Karpas-422 (cell line): Measurements from ENCODE around the gene GLOD4. TPM values are rescaled to one million over a fixed set of nuclear protein-coding genes. Genes with fewer than 3 reads are reported as not detected.
"Not testable (repeated sequence)": the region's sequence is repeated elsewhere in the genome, so short reads cannot be mapped to it uniquely, and the experiment has no call there.

Experiments used
- DNase-seq: peaks from one replicate; pipeline ENCODE4 v3.0.0-alpha.2; 2015
- H2AFZ ChIP-seq: fragments of 200-600 bp; sonication (generic); 2 replicates; pipeline ENCODE4 v1.6.1; 2014; ENCODE audit warnings: antibody characterized with exemption, low read length, mixed read lengths
- H3K27ac ChIP-seq: fragments of 200-600 bp; sonication (generic); 2 replicates; pipeline ENCODE4 v1.5.1; 2014; ENCODE audit warnings: mild to moderate bottlenecking, low read length, moderate library complexity
- H3K27me3 ChIP-seq: fragments of 200-600 bp; sonication (generic); 2 replicates; pipeline ENCODE4 v1.6.1; 2014; ENCODE audit warnings: low read length, mixed read lengths
- H3K36me3 ChIP-seq: fragments of 200-600 bp; sonication (generic); 2 replicates; pipeline ENCODE4 v1.6.1; 2014; ENCODE audit warnings: low read length, mixed read lengths; ENCODE audit not compliant: insufficient read depth
- H3K4me1 ChIP-seq: fragments of 200-600 bp; sonication (generic); 2 replicates; pipeline ENCODE4 v1.6.1; 2014; ENCODE audit warnings: mild to moderate bottlenecking, low read length, mixed read lengths
- H3K4me2 ChIP-seq: fragments of 200-600 bp; sonication (generic); 2 replicates; pipeline ENCODE4 v1.6.1; 2014; ENCODE audit warnings: low read length, low read depth, mild to moderate bottlenecking; ENCODE audit not compliant: poor library complexity, severe bottlenecking
- H3K4me3 ChIP-seq: fragments of 200-600 bp; sonication (generic); 2 replicates; pipeline ENCODE4 v1.5.1; 2014; ENCODE audit warnings: mild to moderate bottlenecking, antibody characterized with exemption, low read length, mixed read lengths
- H3K79me2 ChIP-seq: fragments of 200-600 bp; sonication (generic); 2 replicates; pipeline ENCODE4 v1.6.1; 2014; ENCODE audit warnings: mild to moderate bottlenecking, low read length, mixed read lengths
- H3K9ac ChIP-seq: fragments of 200-600 bp; sonication (generic); 2 replicates; pipeline ENCODE4 v1.6.0; 2014; ENCODE audit warnings: low read length
- H3K9me2 ChIP-seq: fragments of 200-600 bp; sonication (generic), shearing (Covaris generic); replicated peaks from 2 replicates; pipeline ENCODE4 v1.6.0; 2014; ENCODE audit warnings: mild to moderate bottlenecking, low read length, moderate library complexity; ENCODE audit not compliant: insufficient read depth
- H3K9me3 ChIP-seq: fragments of 300-700, 200-600 bp; sonication (generic); 2 replicates; pipeline ENCODE4 v1.6.1; 2014; ENCODE audit warnings: low read length, mixed read lengths
- H4K20me1 ChIP-seq: fragments of 200-600 bp; sonication (generic); 2 replicates; pipeline ENCODE4 v1.6.1; 2014; ENCODE audit warnings: mild to moderate bottlenecking, antibody characterized with exemption, low read length, low read depth; ENCODE audit not compliant: insufficient read depth
- total RNA-seq: library from RNA; depleted of rRNA; stranded (reverse); fragments of >200 nt; shearing (Covaris generic); gene quantifications from 2 replicates; pipeline ENCODE4 v1.2.3, GENCODE V29; 2014; ENCODE audit warnings: low replicate concordance

Gene GLOD4
- total RNA-seq, 1 experiment from 2014 or later = 46.2 TPM

DNA sequence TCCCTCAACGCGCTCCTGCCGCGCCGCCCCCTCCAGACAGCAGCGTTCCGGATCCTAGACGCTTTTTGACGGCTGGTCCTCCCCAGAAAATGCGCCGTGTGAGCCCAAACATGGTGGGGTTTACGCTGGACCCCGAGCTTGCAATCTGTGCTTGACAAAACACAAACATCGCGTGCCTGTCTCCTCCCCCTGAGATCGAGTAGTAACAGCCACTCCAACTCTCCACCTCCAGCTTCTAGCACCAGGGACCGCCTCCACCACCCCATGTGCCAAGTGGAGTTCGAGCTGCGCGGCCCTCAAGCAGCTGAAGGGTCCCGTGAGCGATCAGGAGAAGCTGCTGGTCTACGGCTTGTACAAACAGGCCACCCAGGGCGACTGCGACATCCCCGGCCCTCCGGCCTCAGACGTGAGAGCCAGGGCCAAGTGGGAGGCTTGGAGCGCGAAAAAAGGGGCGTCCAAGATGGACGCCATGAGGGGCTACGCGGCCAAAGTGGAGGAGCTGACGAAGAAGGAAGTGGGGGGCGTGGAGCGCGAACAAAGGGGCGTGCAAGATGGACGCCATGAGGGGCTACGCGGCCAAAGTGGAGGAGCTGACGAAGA lies 29.4 kb downstream of the GLOD4 start:
- Histone ChIP-seq H3K4me2 (peak overlapping the region; percentile 95), H4K20me1 (no peaks in the 10 kb centered on the region), H3K27ac (no peak overlapping the region), H3K79me2 (peaks cover 37% of the 10 kb centered on the region), H3K4me3 (peak overlapping the region; percentile 89), H3K36me3 (peaks cover 36% of the 10 kb centered on the region), H3K4me1 (peaks cover 18% of the 10 kb centered on the region), H3K9ac (peak overlapping the region; percentile 97), H3K9me2 (no peaks in the 10 kb centered on the region), H3K9me3 (peaks cover 15% of the 10 kb centered on the region), H3K27me3 (no peaks in the 10 kb centered on the region), H2AFZ (peak overlapping the region; percentile 67; the same call in 1 of the 2 replicates)
- no peak for DNase-seq

DNA sequence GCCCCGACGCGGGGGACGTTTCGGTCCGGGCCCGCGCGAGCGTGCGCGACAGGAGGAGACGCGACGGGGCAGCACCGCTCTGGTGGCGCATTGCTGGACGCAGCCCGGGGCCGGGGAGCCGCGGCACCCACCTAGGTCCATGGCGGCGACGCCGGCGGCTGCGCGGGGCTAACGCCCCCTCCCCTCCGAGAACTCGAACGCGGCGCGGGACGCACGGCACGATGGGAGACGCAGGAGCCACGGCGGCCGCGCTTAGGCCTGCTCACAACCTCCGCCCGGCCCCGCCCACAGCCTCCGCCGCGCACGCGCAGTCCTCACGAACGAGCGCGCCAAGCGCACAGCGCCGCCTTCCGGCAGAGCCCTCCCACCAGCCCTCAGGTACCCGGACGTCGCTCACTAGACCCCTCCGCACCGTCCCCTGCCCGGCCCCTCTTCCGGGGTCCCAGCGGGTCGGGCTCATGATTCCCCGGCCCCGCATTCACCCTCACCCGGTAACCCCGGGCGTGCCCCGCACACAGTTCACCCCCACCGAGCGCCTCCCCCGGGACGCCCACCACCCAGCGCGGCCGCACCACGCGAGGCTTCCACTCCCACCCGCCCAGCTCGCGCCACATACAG lies 30.0 kb downstream of the GLOD4 start, which contains the start of gene GEMIN4:
GEMIN4 (minus strand) TSS at position 263 of the 618 bp plus-strand sequence; CDS start at position 141, 122 bp downstream.
- H3K36me3 ChIP-seq = peaks cover 39% of the 10 kb centered on the region
- peak within 1 kb of the TSS; percentile 67; the same call in 1 of the 2 replicates for H2AFZ ChIP-seq
- H4K20me1 ChIP-seq = no peaks in the 10 kb centered on the region
- H3K4me3 ChIP-seq = peak within 1 kb of the TSS; percentile 89
- no peaks in the 10 kb centered on the region for H3K9me2 ChIP-seq
- peaks cover 15% of the 10 kb centered on the region for H3K9me3 ChIP-seq
- peaks cover 43% of the 10 kb centered on the region for H3K79me2 ChIP-seq
- H3K4me1 ChIP-seq = peaks cover 18% of the 10 kb centered on the region
- H3K27me3 ChIP-seq = no peaks in the 10 kb centered on the region
- DNase-seq = peak; percentile 97
- peak within 1 kb of the TSS; percentile 97 for H3K9ac ChIP-seq
- H3K27ac ChIP-seq = peak within 1 kb of the TSS; percentile 68
- peak within 1 kb of the TSS; percentile 95 for H3K4me2 ChIP-seq

DNA sequence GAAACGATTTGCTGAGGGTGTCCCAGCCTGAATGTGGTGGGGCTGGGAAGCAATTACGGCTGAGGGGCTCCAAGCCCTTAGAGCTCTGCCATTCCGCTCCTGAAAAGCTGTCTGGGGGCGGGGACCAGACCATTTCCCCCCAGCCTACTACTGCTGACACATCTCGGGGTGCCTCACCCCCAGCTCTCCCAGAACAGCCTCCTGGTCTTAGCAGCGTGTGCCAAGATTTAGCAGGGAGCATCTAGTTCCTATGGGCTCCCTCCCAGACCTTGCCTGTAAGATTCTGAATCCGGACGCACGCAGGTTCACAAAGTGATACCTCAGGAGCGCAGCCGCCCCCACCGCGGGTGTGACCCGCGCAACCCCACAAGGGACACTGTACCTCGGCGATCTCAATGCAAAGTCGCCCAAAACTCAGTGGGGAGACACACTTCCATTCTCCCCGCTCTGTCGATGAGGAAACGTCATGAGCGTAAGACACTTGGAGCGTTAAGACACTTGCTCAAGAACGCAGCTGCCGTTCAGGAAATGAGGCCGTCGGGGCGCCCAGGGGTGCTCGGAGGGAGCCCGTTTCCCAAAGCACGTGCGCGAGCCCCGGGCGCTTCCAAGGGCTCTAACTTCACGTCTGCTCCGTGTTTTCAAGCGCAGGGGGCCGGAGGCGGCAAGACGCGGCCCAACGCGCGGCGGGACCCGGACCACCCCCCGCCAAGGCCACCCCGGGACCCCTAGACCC lies 30.6 kb downstream of the GLOD4 start:
- 0 out of 2 replicates have a peak, but pooled peaks cover 2% of the 10 kb centered on the region for H4K20me1 ChIP-seq
- H3K4me2 ChIP-seq = peak overlapping the region; percentile 95
- H3K79me2 ChIP-seq = peaks cover 50% of the 10 kb centered on the region
- H2AFZ ChIP-seq = no peak overlapping the region; the same call in 1 of the 2 replicates
- H3K4me3 ChIP-seq = peak overlapping the region; percentile 89
- peaks cover 15% of the 10 kb centered on the region for H3K9me3 ChIP-seq
- no peaks in the 10 kb centered on the region for H3K27me3 ChIP-seq
- DNase-seq = peak; percentile 86
- H3K27ac ChIP-seq = peak overlapping the region; percentile 68
- H3K4me1 ChIP-seq = peaks cover 18% of the 10 kb centered on the region
- H3K36me3 ChIP-seq = peaks cover 37% of the 10 kb centered on the region
- no peaks in the 10 kb centered on the region for H3K9me2 ChIP-seq
- H3K9ac ChIP-seq = peak overlapping the region; percentile 97

- Histone ChIP-seq H3K4me2 (peak overlapping the region; percentile 95), H3K36me3 (peaks cover 46% of the 10 kb centered on the region), H3K4me1 (peaks cover 18% of the 10 kb centered on the region), H3K9ac (peak overlapping the region; percentile 97), H3K4me3 (peak overlapping the region; percentile 89), H4K20me1 (0 out of 2 replicates have a peak, but pooled peaks cover 9% of the 10 kb centered on the region), H3K9me3 (peaks cover 15% of the 10 kb centered on the region), H3K9me2 (no peaks in the 10 kb centered on the region), H3K27ac (no peak overlapping the region), H3K27me3 (no peaks in the 10 kb centered on the region), H2AFZ (no peak overlapping the region), H3K79me2 (peaks cover 59% of the 10 kb centered on the region)
- no peak for DNase-seq
Measured at GRCh38 chr17:750431-751037, 31.5 kb downstream of the GLOD4 start.

- not testable (repeated sequence) for H3K27ac ChIP-seq, H3K9ac ChIP-seq, H2AFZ ChIP-seq, H4K20me1 ChIP-seq, H3K27me3 ChIP-seq, H3K9me2 ChIP-seq, H3K4me3 ChIP-seq, DNase-seq, H3K4me2 ChIP-seq
- Histone ChIP-seq H3K4me1 (peaks cover 18% of the 10 kb centered on the region), H3K9me3 (peaks cover 15% of the 10 kb centered on the region), H3K36me3 (peaks cover 57% of the 10 kb centered on the region), H3K79me2 (peaks cover 71% of the 10 kb centered on the region)
Measured at GRCh38 chr17:749359-749758, 32.7 kb downstream of the GLOD4 start.

DNA sequence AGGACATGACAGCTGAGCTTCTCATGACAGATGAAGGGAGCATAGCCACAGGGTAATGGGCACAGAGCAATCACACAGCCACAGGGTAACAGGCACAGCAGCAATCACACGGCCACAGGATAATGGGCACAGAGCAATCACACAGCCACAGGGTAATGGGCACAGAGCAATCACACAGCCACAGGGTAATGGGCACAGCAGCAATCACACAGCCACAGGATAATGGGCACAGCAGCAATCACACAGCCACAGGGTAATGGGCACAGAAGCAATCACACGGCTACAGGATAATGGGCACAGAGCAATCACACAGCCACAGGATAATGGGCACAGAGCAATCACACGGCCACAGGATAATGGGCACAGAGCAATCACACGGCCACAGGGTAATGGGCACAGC lies 33.5 kb downstream of the GLOD4 start:
- not testable (repeated sequence) for H3K9ac ChIP-seq, H3K27me3 ChIP-seq, H3K27ac ChIP-seq, DNase-seq, H3K4me3 ChIP-seq, H3K9me2 ChIP-seq, H2AFZ ChIP-seq, H3K4me2 ChIP-seq, H4K20me1 ChIP-seq
- Histone ChIP-seq H3K4me1 (peaks cover 18% of the 10 kb centered on the region), H3K79me2 (peaks cover 79% of the 10 kb centered on the region), H3K36me3 (peaks cover 64% of the 10 kb centered on the region), H3K9me3 (peaks cover 15% of the 10 kb centered on the region)

DNA sequence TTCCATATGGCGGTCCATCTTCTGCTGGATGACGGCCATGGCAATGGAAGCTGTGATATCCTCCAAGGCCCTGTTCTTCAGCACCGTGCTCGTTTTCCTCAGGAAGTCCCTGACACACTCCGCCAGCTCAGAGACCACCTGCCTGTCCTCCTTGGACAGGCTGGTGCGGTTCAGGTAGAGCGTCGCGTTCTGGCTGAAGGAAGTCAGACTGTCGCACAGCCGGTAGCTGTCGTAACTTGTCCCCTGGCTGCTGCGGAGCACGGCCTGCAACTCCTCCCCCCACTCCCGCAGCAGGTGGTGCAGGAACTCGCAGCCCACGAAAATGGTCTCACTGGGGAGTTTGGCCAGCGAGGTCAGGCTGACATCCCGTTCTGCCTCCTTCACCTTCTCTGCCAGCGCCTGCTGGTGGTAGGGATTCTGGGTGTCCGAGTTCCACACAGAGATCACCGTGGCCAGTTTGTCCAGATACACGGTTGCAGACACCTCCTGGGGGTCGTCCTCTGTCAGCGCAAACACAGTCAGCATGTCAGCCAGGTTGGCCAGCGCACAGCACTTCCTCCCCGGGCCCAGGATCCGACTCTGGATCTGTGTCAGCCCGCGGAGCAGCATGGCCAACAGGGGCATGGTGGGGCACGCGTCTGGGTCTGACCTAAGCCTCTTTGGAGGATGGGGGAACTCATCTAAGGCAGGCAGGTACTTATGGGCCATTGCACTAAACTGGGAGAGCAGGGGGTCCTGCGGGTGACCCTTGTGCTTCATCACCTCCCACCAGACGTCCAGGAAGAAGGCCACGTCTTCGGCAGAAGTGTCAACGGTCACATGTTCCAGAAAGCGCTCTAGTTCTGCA lies 35.1 kb downstream of the GLOD4 start:
- H3K9me3 ChIP-seq = peaks cover 15% of the 10 kb centered on the region
- H3K4me2 ChIP-seq = no peak overlapping the region
- no peaks in the 10 kb centered on the region for H3K9me2 ChIP-seq
- H3K27ac ChIP-seq = no peak overlapping the region
- peaks cover 12% of the 10 kb centered on the region for H3K4me1 ChIP-seq
- H4K20me1 ChIP-seq = peaks cover 14% of the 10 kb centered on the region; the same call in 1 of the 2 replicates
- H3K36me3 ChIP-seq = peaks cover 77% of the 10 kb centered on the region
- H3K9ac ChIP-seq = no peak overlapping the region
- DNase-seq = no peak
- H3K27me3 ChIP-seq = no peaks in the 10 kb centered on the region
- H3K79me2 ChIP-seq = peaks cover 91% of the 10 kb centered on the region
- no peak overlapping the region for H2AFZ ChIP-seq
- H3K4me3 ChIP-seq = no peak overlapping the region
